T1000 (cell line): ENCODE data around the gene NEDD4L.

Source experiments
- DNase-seq: peaks from one replicate; lab custom pipeline; 2025; ENCODE audit warnings: mixed read lengths; lab: John Stamatoyannopoulos, UW

NEDD4L gene

DNA sequence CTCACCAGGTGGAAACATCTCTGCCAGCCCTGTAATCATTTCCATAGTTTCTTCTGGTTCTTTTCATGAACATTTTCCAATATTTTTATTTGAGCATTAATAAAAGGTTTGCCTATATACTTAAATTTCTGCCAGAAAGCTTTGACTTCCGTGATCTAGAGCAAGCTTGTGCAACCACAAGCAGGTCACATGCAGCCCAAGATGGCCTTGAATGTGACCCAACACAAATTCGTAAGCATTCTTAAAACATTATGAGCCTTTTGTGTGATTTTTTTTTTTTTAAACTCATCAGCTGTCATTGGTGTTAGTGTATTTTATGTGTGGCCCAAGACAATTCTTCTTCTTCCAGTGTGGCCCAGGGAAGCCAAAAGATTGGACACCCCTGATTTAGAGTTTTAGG, 51.6 kb downstream of the NEDD4L start:
- no peak for DNase-seq

DNA sequence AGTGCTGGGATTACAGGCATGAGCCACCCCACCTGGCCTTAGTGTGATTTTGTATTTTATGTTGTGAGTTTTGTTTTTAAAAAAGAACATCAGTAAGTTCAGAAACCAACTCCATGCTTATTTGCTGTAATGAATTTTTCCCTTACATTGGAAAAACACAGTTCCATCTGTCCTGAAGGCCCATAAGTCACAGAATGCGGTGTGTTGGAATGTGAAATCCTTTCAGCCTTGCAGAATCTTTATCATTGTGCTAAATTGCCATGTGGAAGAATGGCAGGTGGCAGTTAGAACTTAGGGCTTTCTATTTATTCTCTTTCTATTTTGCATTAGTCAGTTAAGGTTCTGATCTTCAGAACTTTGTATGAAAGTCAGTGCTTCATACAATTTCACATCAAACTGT, 52.6 kb downstream of the NEDD4L start:
- DNase-seq: no peak

DNA sequence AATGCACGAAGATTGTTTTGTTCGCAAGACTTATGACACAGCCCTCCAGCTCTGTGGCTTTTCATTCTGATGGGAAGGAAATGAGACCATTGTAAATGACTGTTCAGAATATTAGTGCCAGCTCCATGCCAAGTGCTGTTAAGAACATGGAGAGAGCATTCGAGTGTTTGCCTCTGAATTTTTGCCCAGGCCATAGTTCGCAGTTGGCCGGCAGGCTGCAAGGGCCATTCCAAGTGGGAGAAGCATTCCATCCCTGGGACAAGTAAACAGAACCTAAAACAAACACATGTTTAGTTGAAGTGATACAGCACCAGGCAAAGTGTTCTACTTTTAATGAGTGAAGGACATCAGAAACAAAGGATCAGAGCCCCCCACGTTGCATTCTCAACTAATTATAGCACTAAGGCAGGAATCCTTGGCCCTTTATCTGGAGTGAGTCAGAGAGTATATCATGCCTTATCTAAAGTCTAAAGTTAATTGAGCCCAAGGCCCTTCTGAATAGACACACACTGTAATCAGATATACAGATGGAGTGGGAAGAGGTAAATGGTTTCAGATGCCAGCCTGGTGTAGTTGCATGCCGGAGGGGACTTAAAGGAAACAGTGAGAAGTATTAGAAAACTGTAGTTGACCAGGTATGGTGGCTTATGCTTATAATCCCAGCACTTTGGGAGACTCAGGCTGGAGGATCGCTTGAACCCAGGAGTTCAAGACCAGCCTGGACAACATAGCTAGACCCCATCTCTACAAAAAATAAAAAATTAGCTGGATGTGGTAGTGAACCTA, 53.3 kb downstream of the NEDD4L start:
- no peak for DNase-seq

DNA sequence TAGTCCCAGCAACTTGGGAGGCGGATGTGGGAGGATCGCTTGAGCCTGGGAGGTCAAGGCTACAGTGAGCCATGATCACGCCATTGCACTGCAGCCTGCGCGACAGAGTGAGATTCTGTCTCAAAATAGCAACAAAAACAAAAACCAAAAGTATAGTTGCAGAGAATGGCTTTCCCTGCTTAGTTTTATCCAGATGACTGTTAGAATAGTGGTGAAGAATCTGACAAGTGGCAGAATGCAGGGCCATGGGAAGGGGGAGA, 53.8 kb downstream of the NEDD4L start:
- DNase-seq: no peak

DNA sequence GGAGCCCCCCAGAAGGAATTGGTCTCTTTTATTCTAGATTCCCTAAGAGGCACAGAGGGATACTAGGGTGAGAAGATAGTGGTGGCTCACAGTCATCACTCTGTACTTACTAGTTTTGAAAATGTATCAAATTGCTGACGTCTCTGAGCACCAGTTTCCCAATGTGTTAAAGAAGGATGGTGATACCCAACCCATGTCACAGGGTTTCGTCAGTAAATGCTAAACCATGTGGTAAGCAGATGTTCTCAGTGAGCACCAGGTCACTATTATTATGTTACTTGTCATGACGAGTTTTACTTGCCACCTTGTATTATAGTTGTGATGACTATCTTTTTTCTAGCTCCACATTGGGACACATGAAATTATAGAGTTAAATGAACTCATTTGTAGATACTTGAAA, 54.7 kb downstream of the NEDD4L start:
- no peak for DNase-seq

DNA sequence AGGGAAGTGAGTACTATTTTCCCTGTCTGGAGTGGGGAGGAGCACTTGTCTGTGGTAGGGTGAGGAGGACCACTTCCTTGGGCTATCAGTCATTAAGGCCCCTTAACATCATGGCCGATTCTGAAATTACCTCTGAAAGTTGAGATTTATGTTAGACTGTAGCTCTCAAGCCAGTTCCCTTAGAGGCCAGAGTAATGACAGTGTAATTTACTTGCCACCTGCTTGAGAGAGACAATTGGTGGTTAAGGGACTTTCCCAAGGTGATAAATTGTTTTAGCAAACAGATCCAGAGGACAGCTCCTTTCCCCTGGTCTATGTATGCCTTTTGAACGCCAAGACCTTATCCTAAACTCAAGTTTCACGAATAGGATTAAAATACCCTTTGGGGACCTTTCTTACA, 56.1 kb downstream of the NEDD4L start:
- no peak for DNase-seq

DNA sequence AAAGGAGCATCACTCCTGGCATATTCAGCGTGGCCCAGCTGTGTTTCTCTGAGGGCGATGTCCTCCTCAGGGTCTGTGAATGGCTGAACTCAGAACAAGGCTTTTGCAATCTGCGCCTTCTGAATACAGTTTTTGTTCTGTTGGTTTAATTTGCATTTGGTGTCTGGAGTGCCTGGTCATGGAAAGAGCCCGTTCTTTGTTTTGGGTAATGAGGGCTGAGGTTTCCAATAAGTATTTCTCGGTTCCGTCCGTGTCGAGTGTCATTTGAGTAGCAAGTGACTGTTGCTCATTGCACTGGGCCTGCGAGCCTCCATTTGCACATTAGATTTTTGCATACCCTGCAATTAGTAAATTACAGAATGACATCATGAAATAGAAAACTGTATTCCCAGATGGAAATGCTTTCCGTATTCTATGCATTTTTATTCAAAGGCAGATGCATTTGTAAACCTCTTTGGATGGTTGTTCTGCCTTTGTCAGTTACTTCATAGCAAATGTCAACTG, 57.3 kb downstream of the NEDD4L start:
- DNase-seq: no peak

DNA sequence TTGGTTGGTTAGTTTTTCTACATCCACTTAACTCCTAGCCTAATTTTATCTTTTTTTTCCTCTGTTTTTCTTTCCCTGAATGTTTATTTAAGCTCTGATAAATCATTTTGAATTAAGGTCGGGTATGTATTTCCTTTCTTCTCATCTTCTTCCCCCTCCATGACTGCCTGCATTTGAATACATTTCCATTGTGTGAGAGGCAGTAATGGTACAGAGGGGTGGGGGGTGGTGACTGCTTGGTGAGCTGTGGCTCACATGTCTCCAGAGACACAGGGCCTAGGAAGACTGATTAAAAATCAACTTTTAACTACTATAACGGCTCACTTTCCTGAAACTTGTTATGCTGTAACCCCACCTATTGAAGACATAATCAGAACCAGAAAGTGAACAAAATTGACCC, 58.0 kb downstream of the NEDD4L start:
- no peak for DNase-seq

DNA sequence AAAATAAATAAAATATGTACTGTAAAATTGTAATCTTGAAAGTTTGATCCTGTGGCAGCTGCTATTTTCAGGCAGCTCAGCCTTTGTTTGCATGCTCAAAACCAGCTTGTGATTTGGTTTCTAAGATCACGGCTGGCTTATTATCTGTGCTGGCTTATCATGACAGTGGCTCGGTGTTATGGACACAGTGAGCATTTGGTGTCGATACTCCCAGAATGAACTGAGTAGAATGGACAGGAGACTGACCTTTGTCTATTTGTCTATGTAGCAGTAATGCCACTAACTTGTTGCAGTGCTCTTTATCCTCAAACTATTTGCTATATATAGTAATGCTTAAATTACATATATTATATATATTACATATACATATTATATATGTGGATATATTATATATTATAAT, 58.8 kb downstream of the NEDD4L start:
- no peak for DNase-seq

DNA sequence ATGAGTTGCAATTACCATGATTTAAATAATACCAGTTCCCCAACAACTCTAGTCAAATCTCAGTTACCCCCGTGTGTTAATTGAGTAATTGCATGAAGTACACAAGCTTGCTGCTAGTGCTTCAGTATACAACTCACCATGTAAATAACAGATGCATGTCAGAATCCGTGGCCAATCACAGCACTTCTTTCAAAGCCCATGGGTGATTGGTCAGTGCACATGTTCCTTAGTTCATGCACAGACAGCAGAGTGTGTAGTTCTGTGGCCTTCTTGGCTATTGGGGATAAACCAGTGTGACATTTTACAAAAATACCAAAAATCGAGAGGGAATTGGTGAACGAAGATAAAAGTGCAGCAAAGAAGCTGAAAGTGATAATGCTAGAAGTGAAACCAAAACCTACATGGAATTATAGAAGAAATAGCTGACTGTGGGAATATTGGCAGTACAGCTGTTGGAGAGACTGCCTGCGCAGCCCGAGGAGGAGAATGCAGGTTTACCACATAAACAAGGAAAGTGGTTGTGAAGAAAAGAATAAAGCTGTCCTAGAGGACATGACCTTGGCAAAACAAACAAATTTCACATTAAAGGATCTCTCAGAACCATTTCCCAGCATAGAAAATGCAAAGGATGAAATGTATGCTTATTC, 59.4 kb downstream of the NEDD4L start:
- no peak for DNase-seq

DNA sequence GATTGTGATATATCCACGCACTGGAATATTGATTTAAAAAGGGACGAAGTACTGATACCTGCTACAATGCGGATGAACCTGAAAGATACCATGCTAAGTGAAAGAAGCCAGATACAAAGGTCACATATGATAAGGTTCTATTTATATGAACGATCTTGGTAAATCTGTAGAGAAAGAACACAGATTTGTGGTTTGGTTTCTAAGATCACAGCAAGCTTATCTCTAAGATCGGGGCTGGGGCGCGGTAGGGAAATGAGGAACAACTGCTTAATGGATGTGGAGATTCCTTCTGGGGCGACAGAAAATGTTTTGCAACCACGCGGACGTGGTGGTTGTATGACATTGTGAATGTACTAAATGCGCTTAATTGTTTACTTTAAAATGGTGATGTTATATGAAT, 60.1 kb downstream of the NEDD4L start:
- DNase-seq: no peak

DNA sequence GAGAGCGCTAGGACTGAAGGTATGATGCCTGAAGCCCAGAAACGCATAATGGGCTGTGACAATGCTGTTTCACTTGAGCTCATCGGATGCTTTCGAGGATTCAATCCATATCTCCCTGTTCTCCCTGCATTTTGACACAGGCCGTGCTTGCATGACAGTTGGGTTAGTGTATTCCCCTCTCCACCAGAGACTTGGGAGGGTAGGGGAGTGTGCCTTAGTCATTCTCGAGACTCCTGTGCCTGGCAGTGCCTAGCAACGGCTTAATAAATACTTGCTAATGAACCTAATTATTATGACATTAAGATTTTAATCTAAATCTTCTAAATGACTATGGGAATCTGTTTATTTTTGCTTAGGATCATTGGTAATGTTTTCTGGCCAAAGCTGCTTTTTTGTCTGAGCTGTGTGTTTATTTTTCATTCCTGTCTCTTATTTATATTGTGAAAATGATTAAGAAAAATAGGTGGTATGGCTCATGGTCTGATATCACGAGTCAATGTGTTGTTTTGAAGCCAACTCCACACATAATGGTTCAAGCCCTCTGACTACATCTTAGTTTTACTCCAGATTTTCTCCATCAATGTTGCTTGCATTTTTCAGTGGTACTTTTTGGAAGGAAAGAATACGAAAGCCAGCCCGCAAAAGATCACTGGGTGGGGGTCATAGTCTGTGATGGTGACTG, 61.3 kb downstream of the NEDD4L start:
- DNase-seq: no peak

DNA sequence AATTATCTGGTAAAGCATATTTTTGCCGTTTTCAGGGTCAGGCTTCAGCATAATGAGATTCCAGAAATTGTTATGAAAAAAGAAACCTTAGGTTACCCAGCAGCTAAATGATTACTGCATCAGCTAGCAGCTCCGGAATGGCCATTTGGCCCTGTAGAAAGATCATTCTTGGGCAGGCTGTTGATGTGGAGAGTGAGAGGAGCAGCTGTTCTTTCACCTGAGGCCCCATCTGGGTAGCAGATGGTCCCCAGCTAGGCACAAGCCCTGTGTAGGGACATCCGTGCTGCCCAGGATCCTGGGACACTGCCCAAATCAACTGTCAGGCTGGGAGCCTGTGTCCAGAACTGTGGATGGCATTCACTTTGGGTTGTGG, 61.8 kb downstream of the NEDD4L start:
- no peak for DNase-seq

DNA sequence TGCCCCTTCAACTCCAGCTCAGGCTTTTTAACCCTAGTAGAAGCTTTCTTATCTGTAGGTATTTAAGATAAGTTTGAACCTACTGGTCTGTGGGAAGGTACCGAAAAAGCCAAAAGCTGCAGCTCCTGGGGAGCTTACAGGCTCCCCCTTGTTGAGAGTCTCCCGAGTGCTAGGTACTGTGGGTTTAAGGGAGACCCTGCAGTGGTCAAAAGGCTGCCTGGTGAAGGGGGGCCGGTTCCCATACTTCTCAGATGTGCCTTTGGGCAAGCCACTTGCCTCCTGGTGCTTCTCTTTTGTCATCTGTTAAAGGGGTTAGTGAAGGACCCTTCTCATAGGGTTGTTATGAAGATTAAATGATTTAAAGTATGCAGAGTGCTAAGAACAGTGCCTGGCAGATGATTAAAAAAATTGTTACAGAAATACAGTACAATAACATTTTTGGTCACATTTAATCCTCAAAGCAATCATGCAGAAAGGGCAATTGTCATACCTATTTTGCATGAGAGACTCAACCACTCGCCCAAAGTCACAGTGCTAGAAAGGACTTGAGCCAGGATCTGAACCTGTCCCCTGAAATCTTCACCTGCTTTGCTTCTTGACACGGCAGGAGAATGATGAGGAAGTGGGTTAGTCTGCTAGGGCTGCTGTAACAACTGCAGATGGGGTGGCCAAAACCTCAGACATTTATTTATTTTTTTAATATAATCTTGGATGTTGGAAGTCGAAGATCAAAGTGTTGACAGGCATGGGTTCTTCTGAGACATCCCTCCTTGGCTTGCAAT, 62.5 kb downstream of the NEDD4L start:
- no peak for DNase-seq

DNA sequence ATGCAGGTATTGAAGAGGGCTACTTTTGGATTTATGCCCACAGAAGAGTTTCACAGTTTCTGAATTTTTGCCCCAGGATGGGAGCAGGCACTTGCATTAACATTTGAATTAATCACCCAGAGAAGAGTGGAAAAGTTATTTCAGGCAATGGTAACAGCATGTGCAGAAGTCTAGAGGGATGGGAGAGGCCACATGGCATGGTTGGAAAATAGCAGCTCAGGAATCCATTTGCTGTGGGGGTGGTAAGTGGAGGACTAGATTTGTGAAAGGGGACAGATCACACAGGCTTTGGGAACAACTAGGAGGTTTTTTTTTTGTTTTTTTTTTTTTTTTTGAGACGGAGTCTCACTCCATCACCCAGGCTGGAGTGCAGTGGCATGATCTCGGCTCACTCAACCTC, 65.2 kb downstream of the NEDD4L start:
- DNase-seq: no peak

DNA sequence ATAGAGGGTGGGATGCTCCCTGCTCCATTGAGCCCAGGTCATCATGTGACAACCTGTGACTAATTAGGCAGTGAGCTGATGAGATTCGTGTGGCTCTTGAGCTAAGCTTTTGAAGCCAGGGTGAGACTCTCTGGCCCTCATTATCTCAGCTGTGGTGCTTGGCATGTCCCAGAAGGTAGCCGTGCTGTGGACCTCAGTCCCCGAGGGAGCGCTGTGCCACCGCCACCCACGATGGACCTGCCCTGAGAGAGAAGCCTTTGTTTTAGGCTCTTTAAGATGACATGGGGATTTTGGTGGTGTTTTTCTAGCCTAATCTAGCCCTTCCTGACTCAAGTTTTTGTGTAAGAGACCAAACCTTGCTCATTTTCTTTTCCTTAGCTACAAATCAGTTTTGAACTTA, 66.4 kb downstream of the NEDD4L start:
- no peak for DNase-seq

DNA sequence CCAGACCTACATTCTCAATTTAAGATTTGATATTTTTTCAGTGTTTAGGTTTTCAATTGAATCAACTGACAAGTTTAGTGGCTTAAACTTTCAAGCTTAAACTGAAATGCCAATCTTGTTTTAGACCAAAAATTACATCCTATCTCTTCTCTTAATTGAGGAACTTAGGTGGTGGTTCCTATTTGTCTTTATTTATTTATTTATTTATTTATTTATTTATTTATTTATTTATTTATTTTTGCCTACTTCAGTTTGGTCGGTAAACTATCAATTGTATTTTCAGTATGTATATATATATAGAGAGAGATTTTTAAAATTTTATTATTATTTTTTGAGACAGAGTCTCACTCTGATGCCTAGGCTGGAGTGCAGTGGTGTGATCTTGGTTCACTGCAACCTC, 68.1 kb downstream of the NEDD4L start:
- DNase-seq: no peak

DNA sequence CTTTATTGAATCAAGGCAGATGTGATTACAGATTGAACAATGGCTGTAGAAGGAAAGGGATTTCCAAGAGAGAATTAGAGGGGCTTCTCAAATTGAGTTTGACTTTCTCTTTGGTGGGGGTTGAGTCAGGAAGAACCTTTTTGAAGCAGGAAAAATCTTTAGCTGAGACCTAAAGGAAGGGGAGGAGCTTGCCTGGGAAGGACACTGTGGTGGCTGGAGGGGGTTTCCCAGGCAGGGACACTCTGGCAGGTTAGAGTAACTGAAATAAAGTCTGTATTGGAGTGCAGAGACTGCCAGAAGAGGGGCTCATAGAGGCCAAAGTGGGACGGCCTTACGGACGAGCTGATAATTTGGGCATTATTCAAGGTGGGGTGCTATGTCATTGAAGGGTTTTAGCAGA, 69.3 kb downstream of the NEDD4L start:
- no peak for DNase-seq

DNA sequence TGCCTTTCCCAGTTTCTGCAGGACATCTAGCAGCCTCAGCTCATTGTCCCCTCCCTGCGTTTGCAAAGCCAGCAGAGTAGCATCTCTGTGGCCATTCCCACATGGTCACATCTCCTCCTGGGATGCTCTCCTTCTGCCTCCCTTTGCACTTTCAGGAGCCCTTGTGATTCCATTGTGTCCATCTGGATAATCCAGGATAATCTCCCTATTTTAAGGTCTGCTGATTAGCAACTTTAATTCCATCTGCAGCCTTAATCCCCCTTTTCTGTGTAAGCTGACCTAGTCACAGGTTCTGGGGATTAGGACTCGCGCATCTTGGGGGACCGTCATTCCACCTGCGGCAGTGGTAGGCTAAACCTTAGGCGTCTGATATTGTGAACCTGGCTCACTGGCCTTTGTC, 70.7 kb downstream of the NEDD4L start:
- no peak for DNase-seq

DNA sequence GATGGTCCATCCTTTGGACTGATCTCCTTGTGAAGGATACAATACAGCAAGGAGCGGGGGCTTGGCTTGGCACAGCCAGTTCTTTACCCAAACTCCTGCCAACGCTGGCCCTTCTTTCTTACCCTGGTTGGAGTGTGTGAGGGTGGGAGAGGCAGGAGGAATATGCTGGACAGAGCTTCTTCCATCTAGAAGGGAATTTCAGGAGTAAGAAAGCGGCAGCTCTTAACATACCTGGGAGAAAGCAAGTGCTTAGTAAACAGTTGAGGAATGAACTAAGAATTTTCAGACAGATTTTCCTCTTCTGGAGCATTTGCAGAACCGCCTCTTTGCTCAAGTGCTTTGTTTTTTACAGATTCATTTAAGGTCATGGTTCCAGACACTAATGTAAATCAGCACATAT, 72.8 kb downstream of the NEDD4L start:
- DNase-seq: no peak

DNA sequence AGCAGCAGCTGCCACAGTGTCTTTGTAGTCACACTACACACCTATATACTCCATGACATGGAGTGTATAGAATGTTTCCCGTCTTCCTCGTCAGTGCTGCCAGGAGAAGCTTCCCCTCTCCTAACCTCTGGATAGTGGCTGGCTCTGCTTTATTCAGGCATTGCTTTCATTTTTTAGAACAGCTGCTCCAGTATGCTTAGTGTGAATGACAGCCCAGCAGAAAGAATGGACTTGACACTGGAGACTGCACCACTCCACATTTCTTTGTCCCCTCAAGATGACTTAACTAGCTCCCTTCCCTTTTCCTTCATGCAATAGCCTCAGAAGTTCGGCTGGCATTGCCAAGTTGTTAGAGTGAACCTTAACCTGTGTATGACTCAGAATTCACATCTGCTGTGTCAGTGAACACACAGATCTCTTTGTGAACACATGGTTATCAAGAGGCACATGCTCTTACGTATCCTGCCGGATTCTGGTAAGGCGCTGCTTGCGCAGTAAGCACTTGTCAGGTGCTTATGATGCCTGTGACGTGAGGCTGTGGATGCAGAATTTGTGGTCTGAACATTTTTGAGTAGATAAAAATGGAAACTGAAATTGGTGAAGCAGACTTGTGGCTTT, 73.9 kb downstream of the NEDD4L start:
- no peak for DNase-seq

DNA sequence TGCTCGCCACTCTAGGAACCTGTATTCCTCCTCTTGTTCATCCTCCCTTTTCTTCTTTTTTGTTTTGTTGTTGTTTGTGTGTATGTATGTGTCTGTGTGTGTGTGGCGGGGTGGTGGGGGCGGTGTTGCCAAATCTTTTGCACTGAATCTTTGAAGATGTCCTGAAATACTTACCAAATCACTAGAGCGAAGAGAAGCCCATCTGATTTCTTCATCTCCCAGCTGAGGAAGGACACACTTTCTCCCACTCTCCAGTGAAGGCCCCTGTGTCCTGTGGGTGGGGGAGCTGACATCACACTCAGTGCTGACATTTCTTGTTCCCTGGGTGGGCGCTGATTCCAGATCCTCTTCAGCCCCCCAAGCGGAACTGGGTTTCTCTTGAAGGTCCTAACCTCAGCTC, 74.5 kb downstream of the NEDD4L start:
- DNase-seq: no peak
